OCI-LY1 (cell line): ENCODE measurements around the gene UGT3A2.

Experiments
- EZH2 ChIP-seq: fragments of 200-600 bp; sonication (generic), shearing (Covaris generic); IDR thresholded peaks from 2 replicates; pipeline ENCODE4 v1.8.0; 2017; ENCODE audit warnings: borderline replicate concordance, mixed run types, mild to moderate bottlenecking, antibody characterized with exemption, low read length, moderate library complexity, mixed read lengths
- TF ChIP-seq, protein P1 (sequence below): fragments of 200-600 bp; sonication (generic), shearing (Covaris generic); IDR thresholded peaks from 2 replicates; pipeline ENCODE4 v1.5.1; 2017; ENCODE audit warnings: mild to moderate bottlenecking, antibody characterized with exemption, low read length, moderate library complexity, mixed read lengths

DNA sequence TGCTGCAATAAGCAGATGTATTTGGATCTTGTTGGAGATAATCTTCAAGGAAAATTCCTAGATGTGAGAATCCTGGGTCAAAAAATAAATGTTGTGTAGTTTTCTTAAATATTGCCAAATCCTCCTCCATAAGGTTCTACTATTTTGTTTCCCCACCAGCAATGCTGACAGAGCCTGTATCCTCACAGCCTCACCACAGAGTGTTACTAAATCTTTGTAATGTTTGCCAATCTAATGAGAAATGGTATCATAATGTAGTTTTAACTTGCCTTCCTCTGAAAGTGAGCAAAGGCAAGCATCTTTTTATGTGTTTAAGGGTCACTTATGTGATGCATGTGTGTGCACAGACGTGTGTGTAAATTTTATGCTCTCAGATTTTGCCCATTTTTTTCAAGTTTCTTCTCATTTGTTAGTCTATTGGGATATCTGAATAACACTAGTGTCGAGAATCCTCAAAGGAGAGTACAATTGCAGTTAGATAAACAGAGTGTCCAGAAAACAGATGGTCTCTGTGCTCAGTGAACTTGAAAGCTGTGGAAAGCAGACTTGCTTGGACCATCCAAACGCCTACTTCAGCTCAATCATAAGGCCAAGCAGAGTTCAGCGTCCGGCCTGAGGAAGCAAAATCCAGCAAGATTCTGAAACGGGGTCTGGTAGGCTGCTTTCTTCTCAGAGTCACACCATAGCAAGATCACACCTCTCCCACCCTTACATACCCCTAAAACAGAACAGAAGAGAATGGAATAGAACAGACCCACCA is 39.8 kb downstream of the UGT3A2 start:
- TF ChIP-seq, protein P1, sequence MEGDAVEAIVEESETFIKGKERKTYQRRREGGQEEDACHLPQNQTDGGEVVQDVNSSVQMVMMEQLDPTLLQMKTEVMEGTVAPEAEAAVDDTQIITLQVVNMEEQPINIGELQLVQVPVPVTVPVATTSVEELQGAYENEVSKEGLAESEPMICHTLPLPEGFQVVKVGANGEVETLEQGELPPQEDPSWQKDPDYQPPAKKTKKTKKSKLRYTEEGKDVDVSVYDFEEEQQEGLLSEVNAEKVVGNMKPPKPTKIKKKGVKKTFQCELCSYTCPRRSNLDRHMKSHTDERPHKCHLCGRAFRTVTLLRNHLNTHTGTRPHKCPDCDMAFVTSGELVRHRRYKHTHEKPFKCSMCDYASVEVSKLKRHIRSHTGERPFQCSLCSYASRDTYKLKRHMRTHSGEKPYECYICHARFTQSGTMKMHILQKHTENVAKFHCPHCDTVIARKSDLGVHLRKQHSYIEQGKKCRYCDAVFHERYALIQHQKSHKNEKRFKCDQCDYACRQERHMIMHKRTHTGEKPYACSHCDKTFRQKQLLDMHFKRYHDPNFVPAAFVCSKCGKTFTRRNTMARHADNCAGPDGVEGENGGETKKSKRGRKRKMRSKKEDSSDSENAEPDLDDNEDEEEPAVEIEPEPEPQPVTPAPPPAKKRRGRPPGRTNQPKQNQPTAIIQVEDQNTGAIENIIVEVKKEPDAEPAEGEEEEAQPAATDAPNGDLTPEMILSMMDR = no peak
- TF ChIP-seq EZH2 = no peak
